ENCODE measurements around the gene PRPF19.

Gene PRPF19

DNA sequence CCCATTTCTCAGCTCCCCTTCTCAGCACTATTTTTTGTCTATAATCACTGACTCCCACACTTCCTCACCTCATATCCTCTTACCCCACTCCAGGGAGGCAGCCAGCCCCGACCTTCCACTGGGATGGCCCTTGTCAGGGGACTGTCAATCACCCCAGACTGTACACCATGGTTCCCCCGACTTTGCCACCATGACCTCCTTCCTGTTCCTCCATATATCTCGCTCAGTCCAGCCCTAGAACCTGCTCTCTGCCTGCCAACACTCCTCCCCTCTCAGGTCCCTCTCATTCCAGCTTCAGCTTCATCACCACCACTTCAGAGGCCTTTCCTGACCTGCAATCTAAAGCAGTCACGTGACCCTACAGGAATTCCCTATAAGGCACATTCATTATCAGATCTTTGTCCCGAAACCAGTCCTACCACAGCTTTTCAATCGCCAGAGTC is 16.5 kb downstream of the PRPF19 start:
- H4K20me1 ChIP-seq (ENCODE audit: insufficient read depth, low read length) = peaks cover 12% of the 10 kb centered on the region; the same call in 1 of the 2 replicates
- H3K4me2 ChIP-seq (ENCODE audit: insufficient read depth, low read length) = no peak overlapping the region
- TF ChIP-seq, protein P1, sequence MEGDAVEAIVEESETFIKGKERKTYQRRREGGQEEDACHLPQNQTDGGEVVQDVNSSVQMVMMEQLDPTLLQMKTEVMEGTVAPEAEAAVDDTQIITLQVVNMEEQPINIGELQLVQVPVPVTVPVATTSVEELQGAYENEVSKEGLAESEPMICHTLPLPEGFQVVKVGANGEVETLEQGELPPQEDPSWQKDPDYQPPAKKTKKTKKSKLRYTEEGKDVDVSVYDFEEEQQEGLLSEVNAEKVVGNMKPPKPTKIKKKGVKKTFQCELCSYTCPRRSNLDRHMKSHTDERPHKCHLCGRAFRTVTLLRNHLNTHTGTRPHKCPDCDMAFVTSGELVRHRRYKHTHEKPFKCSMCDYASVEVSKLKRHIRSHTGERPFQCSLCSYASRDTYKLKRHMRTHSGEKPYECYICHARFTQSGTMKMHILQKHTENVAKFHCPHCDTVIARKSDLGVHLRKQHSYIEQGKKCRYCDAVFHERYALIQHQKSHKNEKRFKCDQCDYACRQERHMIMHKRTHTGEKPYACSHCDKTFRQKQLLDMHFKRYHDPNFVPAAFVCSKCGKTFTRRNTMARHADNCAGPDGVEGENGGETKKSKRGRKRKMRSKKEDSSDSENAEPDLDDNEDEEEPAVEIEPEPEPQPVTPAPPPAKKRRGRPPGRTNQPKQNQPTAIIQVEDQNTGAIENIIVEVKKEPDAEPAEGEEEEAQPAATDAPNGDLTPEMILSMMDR (IDR thresholded peaks at IDR 0.05; ENCODE audit: borderline replicate concordance, extremely low read depth, low read length, poor library complexity, severe bottlenecking) = no peak
- no peak for TF ChIP-seq EZH2 (IDR thresholded peaks at IDR 0.05; ENCODE audit: borderline replicate concordance, low read depth, low read length, severe bottlenecking)
- no peaks in the 10 kb centered on the region for H3K9me3 ChIP-seq (ENCODE audit: insufficient read depth, low read length, severe bottlenecking)
- H3K4me1 ChIP-seq (ENCODE audit: insufficient read depth, low read length) = no peaks in the 10 kb centered on the region
- peaks cover 48% of the 10 kb centered on the region for H3K36me3 ChIP-seq (ENCODE audit: insufficient read depth, low read length)
- no peaks in the 10 kb centered on the region for H3K27me3 ChIP-seq (ENCODE audit: insufficient read depth, low read length, poor library complexity)
- no peak overlapping the region for H3K4me3 ChIP-seq (ENCODE audit: low read depth in 1 of 2, low read length in 2 of 2)
- DNase-seq (no peak), ATAC-seq (ENCODE audit: insufficient read depth, low read depth) (no peak)
- no peak overlapping the region for H3K27ac ChIP-seq (ENCODE audit: low read length)
- H2AFZ ChIP-seq (ENCODE audit: low read depth, low read length) = no peak overlapping the region
- H3K79me2 ChIP-seq (ENCODE audit: insufficient read depth, low read length) = no peaks in the 10 kb centered on the region
- no peak overlapping the region for H3K9ac ChIP-seq (ENCODE audit: low read depth, low read length)

GRCh38 chr11:60887556-60887955 is 18.8 kb downstream of the PRPF19 start:
- H3K27me3 ChIP-seq (ENCODE audit: insufficient read depth, low read length, poor library complexity) = no peaks in the 10 kb centered on the region
- no peaks in the 10 kb centered on the region for H3K9me3 ChIP-seq (ENCODE audit: insufficient read depth, low read length, severe bottlenecking)
- H3K36me3 ChIP-seq (ENCODE audit: insufficient read depth, low read length) = peaks cover 30% of the 10 kb centered on the region
- H2AFZ ChIP-seq (ENCODE audit: low read depth, low read length) = no peak overlapping the region
- TF ChIP-seq, protein P1 (IDR thresholded peaks at IDR 0.05; ENCODE audit: borderline replicate concordance, extremely low read depth, low read length, poor library complexity, severe bottlenecking) = peak; percentile 79
- TF ChIP-seq EZH2 (IDR thresholded peaks at IDR 0.05; ENCODE audit: borderline replicate concordance, low read depth, low read length, severe bottlenecking) = no peak
- DNase-seq (peak; percentile 77), ATAC-seq (ENCODE audit: insufficient read depth, low read depth) (peak; percentile 98)
- H3K79me2 ChIP-seq (ENCODE audit: insufficient read depth, low read length) = no peaks in the 10 kb centered on the region
- no peak overlapping the region for H3K27ac ChIP-seq (ENCODE audit: low read length)
- no peaks in the 10 kb centered on the region for H3K4me1 ChIP-seq (ENCODE audit: insufficient read depth, low read length)
- no peak overlapping the region for H3K9ac ChIP-seq (ENCODE audit: low read depth, low read length)
- H3K4me3 ChIP-seq (ENCODE audit: low read depth in 1 of 2, low read length in 2 of 2) = no peak overlapping the region
- H3K4me2 ChIP-seq (ENCODE audit: insufficient read depth, low read length) = no peak overlapping the region
- H4K20me1 ChIP-seq (ENCODE audit: insufficient read depth, low read length) = peaks cover 8% of the 10 kb centered on the region; the same call in 1 of the 2 replicates

DNA sequence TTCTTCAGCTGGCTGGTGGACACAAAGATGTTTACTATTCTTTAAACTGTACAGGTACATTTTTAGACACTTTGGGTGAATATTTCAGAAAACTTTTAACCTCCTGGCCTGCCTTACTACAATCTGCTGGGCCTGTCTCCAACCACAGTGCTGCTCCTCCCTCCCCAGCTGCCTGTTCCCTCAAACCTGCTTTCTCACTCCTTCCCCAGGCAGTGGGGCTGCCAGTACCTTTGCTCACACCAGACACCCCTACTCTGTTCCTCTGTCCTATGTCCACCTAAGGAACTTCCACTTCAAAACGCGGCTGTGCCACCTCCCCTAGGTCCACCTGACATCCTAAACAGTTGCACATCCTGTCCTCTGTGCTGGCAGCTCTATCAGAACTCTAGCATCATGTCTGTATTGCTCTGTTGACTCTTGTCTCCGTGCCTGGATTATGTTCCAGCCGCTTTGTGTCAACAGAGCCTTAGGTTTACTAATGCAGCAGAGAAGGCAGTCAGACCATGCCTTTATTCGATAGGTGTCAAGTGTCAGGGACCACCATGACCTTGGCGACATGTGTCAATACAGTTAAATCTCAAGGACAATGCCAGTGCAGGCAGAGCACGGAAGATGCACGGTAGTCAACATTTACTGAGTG is 25.6 kb downstream of the PRPF19 start:
- H3K27ac ChIP-seq (ENCODE audit: low read length) = no peak overlapping the region; the same call in 1 of the 2 replicates
- peaks cover 10% of the 10 kb centered on the region for H3K36me3 ChIP-seq (ENCODE audit: insufficient read depth, low read length)
- no peaks in the 10 kb centered on the region for H3K27me3 ChIP-seq (ENCODE audit: insufficient read depth, low read length, poor library complexity)
- no peaks in the 10 kb centered on the region for H3K4me1 ChIP-seq (ENCODE audit: insufficient read depth, low read length)
- H3K4me2 ChIP-seq (ENCODE audit: insufficient read depth, low read length) = no peak overlapping the region
- no peak overlapping the region for H2AFZ ChIP-seq (ENCODE audit: low read depth, low read length)
- DNase-seq = no peak
- no peaks in the 10 kb centered on the region for H3K79me2 ChIP-seq (ENCODE audit: insufficient read depth, low read length)
- no peaks in the 10 kb centered on the region for H3K9me3 ChIP-seq (ENCODE audit: insufficient read depth, low read length, severe bottlenecking)
- H3K4me3 ChIP-seq (ENCODE audit: low read depth in 1 of 2, low read length in 2 of 2) = no peak overlapping the region
- ATAC-seq (ENCODE audit: insufficient read depth, low read depth) = peak; percentile 33; the same call in 1 of the 3 replicates
- TF ChIP-seq, protein P1 (IDR thresholded peaks at IDR 0.05; ENCODE audit: borderline replicate concordance, extremely low read depth, low read length, poor library complexity, severe bottlenecking) = no peak
- TF ChIP-seq EZH2 (IDR thresholded peaks at IDR 0.05; ENCODE audit: borderline replicate concordance, low read depth, low read length, severe bottlenecking) = no peak
- no peak overlapping the region for H3K9ac ChIP-seq (ENCODE audit: low read depth, low read length)
- H4K20me1 ChIP-seq (ENCODE audit: insufficient read depth, low read length) = no peaks in the 10 kb centered on the region

Data from DND-41 (cell line).